OCI-LY1 (cell line): ENCODE results near the gene PI4KA.

Experiments
- H2AFZ ChIP-seq: fragments of 200-600 bp; sonication (generic), shearing (Covaris generic); 2 replicates; pipeline ENCODE4 v1.6.0; 2014; ENCODE audit warnings: antibody characterized with exemption, mild to moderate bottlenecking, low read length
- H3F3A ChIP-seq: fragments of 200-600 bp; sonication (generic), shearing (Covaris generic); 2 replicates; pipeline ENCODE4 v1.6.0; 2014; ENCODE audit warnings: mild to moderate bottlenecking, antibody characterized with exemption, low read length, moderate library complexity; ENCODE audit not compliant: insufficient read depth
- H3K27ac ChIP-seq: fragments of 200-600 bp; sonication (generic); 2 replicates; pipeline ENCODE4 v1.5.1; 2014; ENCODE audit warnings: low read length, mixed run types, mild to moderate bottlenecking, low read depth; ENCODE audit not compliant: poor library complexity, severe bottlenecking
- H3K27me3 ChIP-seq: fragments of 200-600 bp; sonication (generic); 2 replicates; pipeline ENCODE4 v1.6.0; 2014; ENCODE audit warnings: antibody characterized with exemption, mild to moderate bottlenecking, low read length, moderate library complexity; ENCODE audit not compliant: insufficient read depth
- H3K36me3 ChIP-seq: fragments of 200-600 bp; sonication (generic); 2 replicates; pipeline ENCODE4 v1.6.1; 2014; ENCODE audit warnings: mild to moderate bottlenecking, antibody characterized with exemption, low read length, moderate library complexity, mixed read lengths; ENCODE audit not compliant: insufficient read depth
- H3K4me1 ChIP-seq: fragments of 200-600 bp; sonication (generic); 2 replicates; pipeline ENCODE4 v1.5.1; 2014; ENCODE audit warnings: mild to moderate bottlenecking, low read length, moderate library complexity; ENCODE audit not compliant: insufficient read depth, severe bottlenecking
- H3K4me2 ChIP-seq: fragments of 200-600 bp; sonication (generic), shearing (Covaris generic); 2 replicates; pipeline ENCODE4 v1.6.1; 2014; ENCODE audit warnings: low read length
- H3K4me3 ChIP-seq: fragments of 200-600 bp; sonication (generic); 2 replicates; pipeline ENCODE4 v1.5.1; 2014; ENCODE audit warnings: low read length, low read depth, mild to moderate bottlenecking, mixed read lengths; ENCODE audit not compliant: poor library complexity, severe bottlenecking
- H3K79me2 ChIP-seq: fragments of 200-600 bp; shearing (Covaris generic); 2 replicates; pipeline ENCODE4 v1.6.1; 2016; ENCODE audit warnings: mixed run types, low read length, mixed read lengths; ENCODE audit not compliant: insufficient read depth
- H3K9ac ChIP-seq: fragments of 200-600 bp; sonication (generic), shearing (Covaris generic); 2 replicates; pipeline ENCODE4 v1.6.1; 2014; ENCODE audit warnings: mild to moderate bottlenecking, low read length, mixed read lengths
- H3K9me2 ChIP-seq: fragments of 200-600 bp; sonication (generic), shearing (Covaris generic); 2 replicates; pipeline ENCODE4 v1.6.1; 2014; ENCODE audit warnings: low read depth, mild to moderate bottlenecking, low read length, mixed read lengths
- H3K9me3 ChIP-seq: fragments of 200-600 bp; shearing (Covaris generic); 2 replicates; pipeline ENCODE4 v1.6.1; 2014; ENCODE audit warnings: low read length, mixed read lengths
- H4K20me1 ChIP-seq: fragments of 200-600 bp; sonication (generic), shearing (Covaris generic); 2 replicates; pipeline ENCODE4 v1.6.0; 2016; ENCODE audit warnings: mild to moderate bottlenecking, low read length; ENCODE audit not compliant: insufficient read depth
- EZH2 ChIP-seq: fragments of 200-600 bp; sonication (generic), shearing (Covaris generic); IDR thresholded peaks from 2 replicates; pipeline ENCODE4 v1.8.0; 2017; ENCODE audit warnings: borderline replicate concordance, mixed run types, mild to moderate bottlenecking, antibody characterized with exemption, low read length, moderate library complexity, mixed read lengths
- TF ChIP-seq, protein P1 (sequence below): fragments of 200-600 bp; sonication (generic), shearing (Covaris generic); IDR thresholded peaks from 2 replicates; pipeline ENCODE4 v1.5.1; 2017; ENCODE audit warnings: mild to moderate bottlenecking, antibody characterized with exemption, low read length, moderate library complexity, mixed read lengths

PI4KA gene

DNA sequence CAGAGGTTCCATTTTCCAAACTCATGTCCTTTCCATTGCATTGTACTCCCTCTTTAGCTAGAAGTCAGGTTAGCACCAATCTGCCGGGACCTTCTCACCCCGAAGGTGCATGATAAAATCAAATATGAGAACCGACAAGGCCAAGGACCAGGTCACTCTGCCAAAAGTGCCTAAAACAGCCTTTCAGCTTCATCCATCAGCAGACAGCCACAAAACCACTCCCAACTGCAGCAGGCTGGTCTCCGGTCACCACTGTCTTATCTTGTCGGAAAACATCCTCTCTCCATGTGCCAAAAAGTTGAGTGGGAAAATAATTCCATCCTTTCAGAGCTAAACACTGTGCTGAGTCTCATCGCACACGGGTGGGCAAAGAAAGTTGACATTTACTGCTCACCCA lies 1.4 kb downstream of the PI4KA start:
- Histone ChIP-seq H3K79me2 (peaks cover 60% of the 10 kb centered on the region), H3K27me3 (no peaks in the 10 kb centered on the region), H3K4me3 (peak overlapping the region; percentile 93), H3K9me2 (no peaks in the 10 kb centered on the region), H3K4me2 (peak overlapping the region; percentile 98), H2AFZ (no peak overlapping the region), H3K9me3 (no peaks in the 10 kb centered on the region), H3K36me3 (0 out of 2 replicates have a peak, but pooled peaks cover 2% of the 10 kb centered on the region), H3K4me1 (peaks cover 40% of the 10 kb centered on the region), H4K20me1 (no peaks in the 10 kb centered on the region), H3K9ac (peak overlapping the region; percentile 86), H3K27ac (no peak overlapping the region), H3F3A (no peaks in the 10 kb centered on the region)
- TF ChIP-seq, protein P1, sequence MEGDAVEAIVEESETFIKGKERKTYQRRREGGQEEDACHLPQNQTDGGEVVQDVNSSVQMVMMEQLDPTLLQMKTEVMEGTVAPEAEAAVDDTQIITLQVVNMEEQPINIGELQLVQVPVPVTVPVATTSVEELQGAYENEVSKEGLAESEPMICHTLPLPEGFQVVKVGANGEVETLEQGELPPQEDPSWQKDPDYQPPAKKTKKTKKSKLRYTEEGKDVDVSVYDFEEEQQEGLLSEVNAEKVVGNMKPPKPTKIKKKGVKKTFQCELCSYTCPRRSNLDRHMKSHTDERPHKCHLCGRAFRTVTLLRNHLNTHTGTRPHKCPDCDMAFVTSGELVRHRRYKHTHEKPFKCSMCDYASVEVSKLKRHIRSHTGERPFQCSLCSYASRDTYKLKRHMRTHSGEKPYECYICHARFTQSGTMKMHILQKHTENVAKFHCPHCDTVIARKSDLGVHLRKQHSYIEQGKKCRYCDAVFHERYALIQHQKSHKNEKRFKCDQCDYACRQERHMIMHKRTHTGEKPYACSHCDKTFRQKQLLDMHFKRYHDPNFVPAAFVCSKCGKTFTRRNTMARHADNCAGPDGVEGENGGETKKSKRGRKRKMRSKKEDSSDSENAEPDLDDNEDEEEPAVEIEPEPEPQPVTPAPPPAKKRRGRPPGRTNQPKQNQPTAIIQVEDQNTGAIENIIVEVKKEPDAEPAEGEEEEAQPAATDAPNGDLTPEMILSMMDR: no peak
- TF ChIP-seq EZH2: no peak

DNA sequence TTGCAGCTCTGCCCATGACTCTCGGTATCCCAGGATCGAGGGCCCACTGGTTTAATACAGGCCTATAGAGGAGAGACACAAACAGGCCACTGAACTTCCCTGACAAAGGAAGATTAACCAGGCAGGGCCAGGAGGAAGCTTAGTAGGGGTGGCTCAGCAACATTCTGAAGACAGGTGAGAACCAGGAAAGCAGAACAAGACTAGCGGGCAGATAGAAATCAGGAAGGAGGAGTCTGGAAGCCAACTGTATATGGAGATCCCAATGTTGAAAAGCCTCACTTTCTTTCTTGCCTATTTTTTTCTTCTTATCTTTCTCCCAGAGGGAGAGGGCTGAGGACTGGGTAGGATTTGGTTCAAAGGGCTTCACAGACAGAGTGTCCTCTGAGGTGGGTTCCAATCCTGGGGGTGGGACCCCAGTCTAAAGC lies 5.4 kb downstream of the PI4KA start:
- H4K20me1 ChIP-seq: no peaks in the 10 kb centered on the region

DNA sequence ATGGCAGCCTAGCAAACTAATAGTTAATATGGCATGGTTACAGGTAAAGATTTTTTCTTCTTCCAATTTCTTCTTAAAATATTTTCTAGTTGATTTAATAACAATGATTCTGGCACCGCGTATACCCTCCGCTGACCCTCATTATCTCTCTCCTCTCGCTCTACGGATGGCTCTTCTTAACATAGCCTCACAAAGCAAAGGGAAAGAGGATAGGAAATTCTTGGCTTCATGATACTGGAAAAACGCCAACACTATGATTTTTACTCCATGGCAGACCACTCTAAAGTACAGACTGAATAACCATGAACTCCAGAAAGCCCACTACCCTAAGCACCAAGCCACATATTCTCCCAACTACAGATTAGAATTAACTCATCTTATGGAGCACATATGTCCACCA lies 6.1 kb downstream of the PI4KA start:
- no peaks in the 10 kb centered on the region for H3K36me3 ChIP-seq
- no peak overlapping the region for H2AFZ ChIP-seq
- H3K9me3 ChIP-seq: no peaks in the 10 kb centered on the region
- H3K4me3 ChIP-seq: no peak overlapping the region
- no peak overlapping the region for H3K27ac ChIP-seq
- no peaks in the 10 kb centered on the region for H3K27me3 ChIP-seq
- H3K9me2 ChIP-seq: no peaks in the 10 kb centered on the region
- no peak overlapping the region for H3K4me2 ChIP-seq
- H3K79me2 ChIP-seq: peaks cover 82% of the 10 kb centered on the region
- no peak for TF ChIP-seq EZH2
- TF ChIP-seq, protein P1: no peak
- no peaks in the 10 kb centered on the region for H3F3A ChIP-seq
- H3K4me1 ChIP-seq: peaks cover 25% of the 10 kb centered on the region
- H3K9ac ChIP-seq: no peak overlapping the region
- no peaks in the 10 kb centered on the region for H4K20me1 ChIP-seq

More for the DNA sequence above, 5.4 kb downstream of the PI4KA start:
- Histone ChIP-seq H3K27ac (no peak overlapping the region), H3K4me2 (no peak overlapping the region), H3K4me3 (no peak overlapping the region), H3K27me3 (no peaks in the 10 kb centered on the region), H3K9me2 (no peaks in the 10 kb centered on the region), H3K9ac (no peak overlapping the region), H3K79me2 (peaks cover 82% of the 10 kb centered on the region), H3K9me3 (no peaks in the 10 kb centered on the region), H3K36me3 (no peaks in the 10 kb centered on the region), H2AFZ (no peak overlapping the region), H3K4me1 (peaks cover 29% of the 10 kb centered on the region), H3F3A (no peaks in the 10 kb centered on the region)
- no peak for TF ChIP-seq EZH2
- TF ChIP-seq, protein P1: no peak
